ENCODE results near the gene C1QTNF8.

DNA sequence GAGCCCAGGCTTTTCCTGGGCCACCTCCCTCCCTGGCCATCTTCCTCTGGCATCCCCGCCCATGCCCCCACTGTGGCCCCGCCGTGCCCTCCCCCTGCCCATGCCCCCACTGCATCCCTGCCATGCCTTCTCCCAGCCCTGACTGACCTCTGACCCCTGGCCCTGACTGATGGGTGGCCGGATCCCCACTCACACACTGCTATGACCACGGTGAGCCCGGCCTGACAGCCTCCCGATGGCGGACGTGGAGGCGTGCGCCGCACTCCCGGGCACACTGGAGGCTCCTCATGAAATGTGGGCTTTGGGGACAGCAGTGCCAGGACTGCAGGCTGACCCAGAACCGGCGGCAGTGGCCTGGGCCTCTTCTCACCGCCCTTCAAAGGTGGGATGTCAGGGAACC, 10.6 kb upstream of the C1QTNF8 start:
- TF ChIP-seq, protein P1, sequence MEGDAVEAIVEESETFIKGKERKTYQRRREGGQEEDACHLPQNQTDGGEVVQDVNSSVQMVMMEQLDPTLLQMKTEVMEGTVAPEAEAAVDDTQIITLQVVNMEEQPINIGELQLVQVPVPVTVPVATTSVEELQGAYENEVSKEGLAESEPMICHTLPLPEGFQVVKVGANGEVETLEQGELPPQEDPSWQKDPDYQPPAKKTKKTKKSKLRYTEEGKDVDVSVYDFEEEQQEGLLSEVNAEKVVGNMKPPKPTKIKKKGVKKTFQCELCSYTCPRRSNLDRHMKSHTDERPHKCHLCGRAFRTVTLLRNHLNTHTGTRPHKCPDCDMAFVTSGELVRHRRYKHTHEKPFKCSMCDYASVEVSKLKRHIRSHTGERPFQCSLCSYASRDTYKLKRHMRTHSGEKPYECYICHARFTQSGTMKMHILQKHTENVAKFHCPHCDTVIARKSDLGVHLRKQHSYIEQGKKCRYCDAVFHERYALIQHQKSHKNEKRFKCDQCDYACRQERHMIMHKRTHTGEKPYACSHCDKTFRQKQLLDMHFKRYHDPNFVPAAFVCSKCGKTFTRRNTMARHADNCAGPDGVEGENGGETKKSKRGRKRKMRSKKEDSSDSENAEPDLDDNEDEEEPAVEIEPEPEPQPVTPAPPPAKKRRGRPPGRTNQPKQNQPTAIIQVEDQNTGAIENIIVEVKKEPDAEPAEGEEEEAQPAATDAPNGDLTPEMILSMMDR (CRISPR knock-in tag; IDR thresholded peaks at IDR 0.05) = no peak
- TF ChIP-seq, protein P2, sequence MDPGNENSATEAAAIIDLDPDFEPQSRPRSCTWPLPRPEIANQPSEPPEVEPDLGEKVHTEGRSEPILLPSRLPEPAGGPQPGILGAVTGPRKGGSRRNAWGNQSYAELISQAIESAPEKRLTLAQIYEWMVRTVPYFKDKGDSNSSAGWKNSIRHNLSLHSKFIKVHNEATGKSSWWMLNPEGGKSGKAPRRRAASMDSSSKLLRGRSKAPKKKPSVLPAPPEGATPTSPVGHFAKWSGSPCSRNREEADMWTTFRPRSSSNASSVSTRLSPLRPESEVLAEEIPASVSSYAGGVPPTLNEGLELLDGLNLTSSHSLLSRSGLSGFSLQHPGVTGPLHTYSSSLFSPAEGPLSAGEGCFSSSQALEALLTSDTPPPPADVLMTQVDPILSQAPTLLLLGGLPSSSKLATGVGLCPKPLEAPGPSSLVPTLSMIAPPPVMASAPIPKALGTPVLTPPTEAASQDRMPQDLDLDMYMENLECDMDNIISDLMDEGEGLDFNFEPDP (CRISPR knock-in tag; conservative IDR thresholded peaks at IDR 0.05) = no peak
- TF ChIP-seq BHLHE40 (IDR thresholded peaks at IDR 0.05; ENCODE audit: low read length) = no peak
- TF ChIP-seq RAD21 (CRISPR knock-in tag; IDR thresholded peaks at IDR 0.05) = no peak
- no peak for TF ChIP-seq CC2D1A (CRISPR knock-in tag; IDR thresholded peaks at IDR 0.05)
- TF ChIP-seq ZNF331 (CRISPR knock-in tag; IDR thresholded peaks at IDR 0.05) = no peak
- no peak for TF ChIP-seq ZNF326 (CRISPR knock-in tag; IDR thresholded peaks at IDR 0.05; ENCODE audit: borderline replicate concordance)
- no peak for TF ChIP-seq DR1 (CRISPR knock-in tag; IDR thresholded peaks at IDR 0.05)
